Mesothelial cell of epicardium (in vitro differentiated cells): ENCODE results near the gene BAZ2B. TPM values are rescaled to one million over a fixed set of nuclear protein-coding genes. Genes with fewer than 3 reads are reported as not detected.

ENCODE experiments used
- DNase-seq, 2 experiments: peaks; one replicate each; pipeline ENCODE4 v3.0.0; 2021; ENCODE audit warnings: low spot score in 2 of 2; ENCODE audit not compliant: unreplicated experiment in 2 of 2
- H3K27ac Mint-ChIP-seq: 2 replicates; pipeline ENCODE4 v1.8.0; 2021; ENCODE audit warnings: mixed read lengths
- H3K27me3 Mint-ChIP-seq: 2 replicates; pipeline ENCODE4 v1.8.0; 2021; ENCODE audit warnings: low read depth, mixed read lengths
- H3K36me3 Mint-ChIP-seq: 2 replicates; pipeline ENCODE4 v1.8.0; 2021; ENCODE audit warnings: mixed read lengths
- H3K4me1 Mint-ChIP-seq: 2 replicates; pipeline ENCODE4 v1.8.0; 2021; ENCODE audit warnings: mixed read lengths
- H3K4me3 Mint-ChIP-seq: 2 replicates; pipeline ENCODE4 v1.8.0; 2021; ENCODE audit warnings: mild to moderate bottlenecking, moderate library complexity, mixed read lengths
- H3K9me3 Mint-ChIP-seq: 2 replicates; pipeline ENCODE4 v1.8.0; 2021; ENCODE audit warnings: mixed read lengths
- CTCF ChIP-seq: fragments of 200-600 bp; sonication (generic); IDR thresholded peaks from one replicate; pipeline ENCODE4 v1.5.0; 2021; ENCODE audit warnings: antibody characterized with exemption; ENCODE audit not compliant: unreplicated experiment
- total RNA-seq: library from RNA; stranded (reverse); gene quantifications from 3 replicates; pipeline ENCODE4 v1.2.1, GENCODE V29; 2021

The BAZ2B gene
- total RNA-seq, 1 donor from 2014 or later: 141 TPM

- peaks cover 21% of the 10 kb centered on the region for H3K36me3 Mint-ChIP-seq
- TF ChIP-seq CTCF: no peak
- no peak for DNase-seq
- H3K4me3 Mint-ChIP-seq: no peak overlapping the region
- H3K9me3 Mint-ChIP-seq: no peaks in the 10 kb centered on the region
- H3K4me1 Mint-ChIP-seq: peaks cover 21% of the 10 kb centered on the region
- no peaks in the 10 kb centered on the region for H3K27me3 Mint-ChIP-seq
- peak overlapping the region; percentile 97 for H3K27ac Mint-ChIP-seq
These were observed 166.2 kb downstream of the BAZ2B start for GRCh38 chr2:159450180-159450579.

GRCh38 chr2:159449504-159450124 is 166.7 kb downstream of the BAZ2B start:
- no peak for DNase-seq

GRCh38 chr2:159446817-159447216 is 169.5 kb downstream of the BAZ2B start:
- Mint-ChIP-seq H3K27ac (no peak overlapping the region), H3K4me1 (peaks cover 16% of the 10 kb centered on the region), H3K9me3 (no peaks in the 10 kb centered on the region), H3K27me3 (no peaks in the 10 kb centered on the region), H3K36me3 (peaks cover 38% of the 10 kb centered on the region), H3K4me3 (no peak overlapping the region)
- DNase-seq: no peak
- no peak for TF ChIP-seq CTCF

More at GRCh38 chr2:159449504-159450124, 166.7 kb downstream of the BAZ2B start:
- Mint-ChIP-seq H3K27me3 (no peaks in the 10 kb centered on the region), H3K4me1 (peaks cover 21% of the 10 kb centered on the region), H3K9me3 (no peaks in the 10 kb centered on the region), H3K36me3 (peaks cover 27% of the 10 kb centered on the region), H3K4me3 (no peak overlapping the region), H3K27ac (peak overlapping the region; percentile 97)
- no peak for TF ChIP-seq CTCF

GRCh38 chr2:159446201-159446600 is 170.1 kb downstream of the BAZ2B start:
- peaks cover 16% of the 10 kb centered on the region for H3K4me1 Mint-ChIP-seq
- peaks cover 38% of the 10 kb centered on the region for H3K36me3 Mint-ChIP-seq
- H3K27me3 Mint-ChIP-seq: no peaks in the 10 kb centered on the region
- H3K4me3 Mint-ChIP-seq: no peak overlapping the region
- TF ChIP-seq CTCF: no peak
- H3K9me3 Mint-ChIP-seq: no peaks in the 10 kb centered on the region
- DNase-seq: no peak
- H3K27ac Mint-ChIP-seq: no peak overlapping the region

GRCh38 chr2:159445307-159445706 is 171.0 kb downstream of the BAZ2B start:
- H3K9me3 Mint-ChIP-seq: no peaks in the 10 kb centered on the region
- no peak for DNase-seq
- peaks cover 40% of the 10 kb centered on the region for H3K36me3 Mint-ChIP-seq
- no peak overlapping the region for H3K27ac Mint-ChIP-seq
- no peak for TF ChIP-seq CTCF
- H3K27me3 Mint-ChIP-seq: no peaks in the 10 kb centered on the region
- H3K4me1 Mint-ChIP-seq: peaks cover 16% of the 10 kb centered on the region
- H3K4me3 Mint-ChIP-seq: no peak overlapping the region
